GM19193 (cell line): ENCODE results near the gene TEX50.

ENCODE experiments used
- POLR2A ChIP-seq: IDR thresholded peaks from 4 replicates; pipeline ENCODE4 v1.6.1; 2011; ENCODE audit not compliant: insufficient read depth, insufficient read length; ENCODE audit errors: extremely low read depth

Gene TEX50

GRCh38 chr1:173635116-173635515, at the start of gene TEX50:
TSS of gene TEX50 (plus strand) at chr1:173635338. CDS start at chr1:173635522, 184 bp downstream.
- TF ChIP-seq POLR2A: no peak

- TF ChIP-seq POLR2A: no peak
These were observed 44.6 kb upstream of the TEX50 start for GRCh38 chr1:173590557-173590956.

- TF ChIP-seq POLR2A: no peak
These were observed 38.9 kb upstream of the TEX50 start for GRCh38 chr1:173596097-173596825.

DNA sequence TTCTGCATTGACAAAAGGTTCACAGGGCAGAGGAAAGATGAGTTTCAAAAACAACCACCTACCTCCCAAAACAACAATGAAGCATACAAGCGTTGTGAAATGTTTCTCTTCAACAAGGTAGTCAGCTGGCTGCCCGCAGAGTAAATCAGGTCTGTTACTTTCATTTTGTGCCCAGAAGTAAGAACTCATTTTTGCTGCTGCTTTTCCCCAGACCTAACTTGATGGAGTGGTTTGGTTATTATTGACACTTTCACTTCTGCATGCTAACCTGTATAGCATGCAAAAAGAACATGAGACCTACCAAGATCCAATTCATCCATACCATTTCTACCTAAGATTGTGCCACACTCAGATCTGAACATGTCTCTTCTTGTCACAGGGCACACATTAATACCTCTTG, 33.5 kb upstream of the TEX50 start:
- TF ChIP-seq POLR2A: no peak

DNA sequence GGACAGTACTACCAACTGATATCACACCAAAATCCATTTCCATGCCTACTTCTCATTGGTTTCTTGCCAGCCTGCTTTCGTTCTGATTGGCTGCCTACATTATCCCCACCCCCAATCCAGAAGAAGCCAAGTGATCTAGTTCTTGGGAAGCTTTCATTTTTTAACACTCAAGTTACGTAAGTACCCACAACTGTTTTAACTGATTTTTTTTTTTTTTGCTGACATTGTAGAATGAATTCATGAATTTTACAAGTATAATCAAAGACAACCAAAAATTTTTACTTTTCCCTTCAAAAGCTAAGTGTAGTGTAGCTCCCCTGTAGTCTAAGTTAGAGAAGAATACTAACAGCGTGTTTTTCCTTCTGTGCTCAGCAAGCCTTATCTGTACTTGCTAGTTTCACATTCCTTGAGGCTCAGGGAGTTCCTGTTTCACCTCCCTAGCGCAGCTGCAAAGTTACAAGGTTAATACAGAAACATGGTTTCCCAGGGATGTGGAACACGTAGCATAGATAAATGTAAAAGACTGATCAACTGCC, 32.0 kb upstream of the TEX50 start, which contains the start of gene SLC9C2:
Gene SLC9C2, minus strand, starts transcription at position 17 of the 536 bp plus-strand sequence. CDS start 1,296 bp downstream, outside the sequence.
- TF ChIP-seq POLR2A: no peak

GRCh38 chr1:173608503-173609216, 26.5 kb upstream of the TEX50 start:
- TF ChIP-seq POLR2A: no peak

DNA sequence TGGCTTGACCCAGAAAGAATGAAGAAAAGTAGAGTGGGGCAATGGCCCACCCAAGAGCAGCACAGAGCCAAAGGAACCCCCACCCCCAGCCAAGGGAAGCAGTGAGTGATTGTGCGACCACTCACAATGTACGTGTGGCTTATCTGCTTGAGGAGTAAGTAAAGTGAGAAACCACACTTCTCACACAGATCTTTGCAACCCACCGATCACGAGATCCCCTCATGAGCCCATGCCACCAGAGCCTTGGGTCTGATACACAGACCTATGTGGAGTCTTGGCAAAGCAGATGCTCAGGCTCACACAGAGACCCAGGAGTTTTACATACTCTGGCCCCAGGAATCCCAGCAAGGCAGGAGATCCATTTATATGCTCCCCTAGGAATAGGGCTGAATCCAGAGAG, 18.3 kb upstream of the TEX50 start:
- no peak for TF ChIP-seq POLR2A

DNA sequence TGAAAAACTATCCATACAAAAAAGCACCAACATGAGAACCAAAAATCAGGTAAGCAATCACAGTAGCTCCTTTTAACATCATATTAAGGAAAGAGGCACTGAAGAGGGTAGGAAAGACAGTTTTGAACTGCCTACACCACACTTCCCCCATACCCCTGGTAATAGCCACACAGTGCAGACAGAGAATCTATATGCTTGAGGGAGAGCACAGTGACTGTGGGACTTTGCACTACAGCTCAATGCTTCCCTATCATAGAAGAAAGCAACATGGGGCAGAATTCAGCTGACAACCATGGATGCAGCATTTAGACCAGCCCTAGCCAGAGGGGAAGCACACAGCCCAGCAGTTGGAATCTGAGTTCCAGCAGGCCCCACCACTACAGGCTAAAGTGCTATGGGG, 7.9 kb upstream of the TEX50 start:
- TF ChIP-seq POLR2A: no peak

DNA sequence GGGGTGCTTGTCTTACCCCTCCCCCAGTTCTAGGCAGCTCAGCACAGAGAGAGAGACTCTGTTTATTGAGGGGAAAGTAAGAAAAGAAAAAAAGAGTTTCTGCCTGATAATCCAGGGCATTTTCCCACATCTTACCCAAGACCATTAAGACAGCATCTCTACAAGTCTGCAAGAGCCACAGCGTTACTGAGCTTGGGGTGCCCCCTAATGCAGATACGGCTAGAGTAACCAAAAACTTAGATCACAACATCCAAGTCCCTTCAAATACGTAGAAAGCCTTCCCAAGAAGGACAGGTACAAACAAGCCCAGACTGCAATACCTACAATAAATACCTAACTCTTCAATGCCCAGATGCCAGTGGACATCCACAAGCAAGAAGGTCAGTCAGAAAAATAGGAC, 6.2 kb upstream of the TEX50 start:
- no peak for TF ChIP-seq POLR2A

DNA sequence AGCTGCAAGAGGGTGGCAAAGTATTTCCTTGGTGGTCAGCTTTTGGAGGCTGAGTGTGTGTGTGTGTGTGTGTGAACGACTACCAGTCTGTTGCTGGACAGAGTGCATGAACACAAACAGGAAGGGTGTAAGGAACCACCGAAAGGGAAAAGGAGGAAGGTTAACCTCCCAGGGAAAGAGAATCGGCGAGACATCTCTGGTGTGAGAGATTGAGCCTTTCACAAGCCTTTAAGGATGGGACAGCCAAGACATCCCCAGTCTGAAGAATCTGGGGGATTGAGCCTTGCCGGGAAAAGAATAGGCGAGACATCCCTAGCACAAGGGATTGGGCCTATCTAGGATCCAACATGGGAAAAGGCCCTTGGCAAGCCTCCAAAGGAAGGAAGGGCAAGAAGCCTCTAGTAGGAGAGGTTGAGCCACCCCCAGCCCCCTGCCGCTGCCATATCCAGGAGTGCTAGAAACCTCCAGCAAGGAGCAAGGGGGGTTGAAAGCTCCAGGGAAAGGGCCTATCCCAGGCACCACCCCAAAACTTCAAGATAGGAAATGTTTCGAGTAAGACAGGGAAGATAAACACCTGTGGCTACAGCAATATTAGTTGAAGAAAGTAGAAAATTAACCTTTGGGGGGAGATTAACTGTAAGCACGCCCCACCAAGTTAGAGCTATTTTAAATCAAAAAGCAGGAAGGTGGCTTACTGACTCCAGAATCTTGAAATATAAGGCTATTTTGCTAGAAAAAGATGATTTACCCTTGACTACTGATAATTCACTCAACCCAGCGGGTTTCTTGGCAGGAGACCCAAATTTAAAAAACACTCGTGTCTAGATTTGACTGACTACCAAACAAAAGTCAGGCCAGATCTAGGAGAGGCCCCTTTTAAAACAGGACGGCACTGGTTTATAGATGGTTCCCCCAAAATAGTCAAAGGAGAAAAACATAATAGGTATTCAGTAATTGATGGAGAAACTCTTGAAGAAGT, 3.2 kb downstream of the TEX50 start:
- TF ChIP-seq POLR2A: no peak

DNA sequence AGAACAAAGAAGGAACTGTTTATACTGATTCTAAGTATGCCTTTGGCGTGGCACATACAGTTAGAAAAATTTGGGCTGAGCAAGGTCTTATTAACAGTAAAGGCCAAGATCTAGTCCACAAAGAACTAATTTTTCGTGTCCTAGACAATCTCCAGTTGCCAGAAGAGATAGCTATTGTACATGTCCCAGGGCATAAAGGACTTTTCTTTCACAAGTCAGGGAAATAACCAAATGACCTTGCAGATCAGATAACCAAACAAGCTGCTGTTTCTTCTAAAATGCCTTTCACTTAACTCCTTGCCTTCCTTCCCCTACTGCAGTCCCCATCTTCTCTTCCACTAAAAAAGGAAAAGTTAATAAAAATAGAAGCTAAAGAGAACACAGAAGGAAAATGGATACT, 4.0 kb downstream of the TEX50 start:
- no peak for TF ChIP-seq POLR2A

DNA sequence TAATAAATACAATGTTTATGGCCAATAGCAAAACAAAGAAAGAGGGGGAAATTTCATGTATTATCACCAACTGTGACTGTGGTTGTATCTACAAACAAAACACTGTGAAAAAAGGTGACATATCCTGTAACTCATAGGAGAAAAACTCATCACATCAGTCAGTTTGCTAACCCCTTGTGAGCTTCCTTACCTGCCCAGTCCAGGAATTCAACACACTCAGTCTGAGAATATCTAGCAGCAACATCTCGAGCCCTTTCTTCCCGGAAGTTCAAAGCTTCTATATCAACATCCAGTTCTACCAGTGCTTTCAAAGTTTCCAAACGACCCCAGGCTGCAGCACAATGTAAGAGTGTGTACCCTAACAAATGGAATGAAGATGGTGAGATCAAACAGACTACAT, 11.5 kb downstream of the TEX50 start:
- TF ChIP-seq POLR2A: no peak

DNA sequence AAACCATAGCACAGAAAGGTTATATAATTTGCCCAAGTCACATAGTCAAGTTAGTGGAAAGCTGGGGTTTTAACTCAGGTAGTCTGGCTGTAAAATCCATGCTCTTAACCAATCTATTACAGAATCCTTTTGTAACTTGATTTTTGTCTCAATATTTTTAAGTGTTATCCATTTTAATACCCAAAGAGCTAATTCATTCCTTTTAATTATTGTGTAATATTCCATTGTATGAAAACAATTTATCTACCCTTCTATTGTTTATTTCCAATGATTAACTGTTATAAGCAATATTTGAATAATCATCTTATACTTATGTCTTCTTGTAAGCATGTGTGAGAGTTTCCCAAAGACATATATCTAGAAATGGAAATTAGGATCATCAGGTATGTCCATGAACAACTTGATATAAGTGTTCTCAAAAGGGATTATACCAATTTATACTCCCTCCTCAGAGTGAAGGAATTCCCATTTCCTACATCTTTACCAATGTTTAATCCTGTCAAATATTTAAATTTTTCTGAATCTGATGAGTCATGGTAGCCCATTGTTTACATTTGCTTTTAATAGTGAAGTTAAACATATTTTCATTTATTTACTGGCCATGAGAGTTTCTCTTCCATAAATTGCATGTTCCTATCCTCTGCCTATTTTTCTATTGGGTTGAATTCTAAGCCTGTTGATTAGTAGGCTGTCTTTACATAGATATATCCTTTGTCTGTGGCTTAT, 13.9 kb downstream of the TEX50 start:
- TF ChIP-seq POLR2A: no peak

- TF ChIP-seq POLR2A: no peak
These were observed 25.2 kb downstream of the TEX50 start for GRCh38 chr1:173660306-173660705.
